NCI-H146 treated with DMSO at 0.1 percent for 48 hours (cell line): Measurements from ENCODE around the gene PGBD1.

ENCODE experiments used
- DNase-seq: peaks from one replicate; lab custom pipeline; 2025; ENCODE audit not compliant: unreplicated experiment; lab: John Stamatoyannopoulos, UW

The PGBD1 gene

DNA sequence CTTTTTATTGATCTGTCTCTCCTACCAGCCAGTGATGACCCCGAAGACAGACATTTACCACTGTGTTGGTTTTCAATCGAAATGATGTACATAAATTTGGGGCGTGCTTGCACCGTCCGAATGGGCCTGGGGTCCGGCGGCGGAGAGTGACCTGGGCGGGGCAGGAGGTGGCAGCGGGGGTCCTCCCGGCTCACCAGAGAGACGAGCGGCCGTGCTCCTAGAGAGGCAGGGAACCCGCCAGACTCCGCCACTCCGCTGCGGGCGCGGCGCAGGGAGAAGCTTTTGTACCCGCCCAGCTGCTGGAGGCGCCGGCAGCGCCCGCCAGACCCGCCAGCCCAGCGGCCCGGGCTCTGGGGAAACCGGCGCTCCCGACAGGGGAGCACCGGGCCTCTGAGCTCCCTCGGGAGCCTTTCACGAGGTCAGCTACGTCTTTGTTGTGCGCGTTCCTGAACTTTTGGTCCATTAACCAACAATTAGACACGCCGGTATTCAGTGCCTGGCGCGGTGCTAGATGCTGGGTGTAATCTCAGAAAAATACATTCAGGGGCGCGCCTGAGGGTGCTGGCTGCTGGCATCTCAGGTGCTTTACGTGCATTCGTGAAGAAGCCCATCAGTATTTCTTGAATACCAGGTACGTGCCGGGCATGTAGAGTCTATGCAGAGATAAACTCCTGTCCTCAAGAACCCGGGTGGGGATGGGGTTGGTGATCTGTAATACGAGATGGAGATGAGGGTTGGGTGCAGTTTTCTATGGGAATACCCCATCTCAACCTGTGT is at the start of gene PGBD1:
Gene PGBD1, plus strand, starts transcription at position 285 of the 777 bp plus-strand sequence. CDS start 2,242 bp downstream, outside the sequence.
- DNase-seq = peak; percentile 58

DNA sequence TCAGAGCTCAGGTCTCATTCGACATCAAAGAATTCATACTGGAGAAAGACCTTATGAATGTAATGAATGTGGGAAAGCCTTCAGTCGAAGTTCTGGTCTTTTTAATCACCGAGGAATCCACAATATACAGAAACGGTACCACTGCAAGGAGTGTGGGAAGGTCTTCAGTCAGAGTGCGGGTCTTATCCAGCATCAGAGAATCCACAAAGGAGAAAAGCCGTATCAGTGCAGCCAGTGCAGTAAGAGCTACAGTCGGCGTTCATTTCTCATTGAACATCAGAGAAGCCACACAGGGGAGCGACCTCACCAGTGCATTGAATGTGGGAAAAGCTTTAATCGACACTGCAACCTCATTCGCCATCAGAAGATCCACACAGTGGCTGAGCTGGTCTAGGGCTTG is 48.6 kb upstream of the PGBD1 start:
- no peak for DNase-seq

DNA sequence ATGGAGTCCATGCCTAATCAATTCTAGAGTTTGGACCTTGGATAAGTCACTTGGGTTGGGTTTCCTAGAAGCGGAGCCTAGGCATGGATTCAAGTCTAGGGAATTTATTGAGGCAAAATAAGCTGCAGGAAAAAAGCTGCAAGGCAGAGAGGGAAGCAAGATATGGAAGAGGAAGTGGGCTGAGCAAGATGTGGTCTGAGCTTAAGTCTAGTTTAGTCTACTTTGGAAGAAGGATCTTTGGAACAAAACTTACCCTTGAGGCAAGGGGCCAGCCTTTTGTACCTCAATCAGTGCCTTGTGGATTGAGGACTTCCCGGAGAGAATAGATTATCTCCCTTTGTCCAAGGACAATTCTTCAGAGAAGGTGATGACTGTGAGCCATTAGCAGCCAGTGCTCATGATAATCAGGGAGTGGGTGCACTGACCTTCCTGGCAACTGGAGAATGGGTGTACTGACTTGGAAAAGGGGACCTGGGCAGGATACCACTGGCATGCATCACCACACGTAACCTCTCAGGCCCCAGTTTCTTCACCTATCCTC is 45.4 kb upstream of the PGBD1 start:
- no peak for DNase-seq

- no peak for DNase-seq
Measured at GRCh38 chr6:28239636-28240035, 41.7 kb upstream of the PGBD1 start.

DNA sequence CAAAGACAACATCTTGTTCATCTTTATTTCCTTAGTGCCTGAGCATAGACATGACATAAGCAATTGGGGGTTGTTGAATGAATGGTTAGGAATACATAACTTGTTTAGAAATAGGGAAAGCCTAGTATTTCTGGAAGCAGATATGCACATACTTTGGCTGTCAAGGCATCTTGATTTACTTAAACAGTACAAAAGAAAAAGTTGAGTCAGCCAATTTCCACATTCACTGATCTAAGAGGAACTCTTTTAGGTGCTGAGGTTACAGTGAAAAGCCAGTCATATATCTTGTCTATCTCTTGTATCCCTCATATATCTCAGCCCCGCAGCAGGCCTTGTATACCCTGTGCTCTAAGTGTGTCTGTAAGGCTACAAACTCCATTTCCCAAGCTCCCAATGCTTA is 40.9 kb upstream of the PGBD1 start:
- no peak for DNase-seq

DNA sequence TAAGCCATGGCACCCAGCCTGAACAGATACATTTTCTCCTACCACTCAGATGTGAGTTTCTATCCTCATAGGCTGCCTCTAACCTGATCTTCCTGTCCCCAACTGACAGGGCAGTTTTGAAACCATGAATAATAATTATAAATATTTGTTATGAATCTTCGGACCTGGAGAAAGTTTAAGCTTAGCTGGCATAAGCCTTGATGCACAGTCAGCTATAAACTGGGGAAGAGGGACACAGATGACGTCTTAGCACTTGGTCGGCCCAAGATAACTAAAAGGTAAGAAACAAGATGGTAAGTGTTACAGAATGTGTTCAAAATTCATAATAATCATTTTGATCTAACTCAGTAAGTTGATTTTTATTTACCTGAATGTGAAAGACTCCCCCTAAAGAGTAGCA is 37.4 kb upstream of the PGBD1 start:
- DNase-seq = no peak

DNA sequence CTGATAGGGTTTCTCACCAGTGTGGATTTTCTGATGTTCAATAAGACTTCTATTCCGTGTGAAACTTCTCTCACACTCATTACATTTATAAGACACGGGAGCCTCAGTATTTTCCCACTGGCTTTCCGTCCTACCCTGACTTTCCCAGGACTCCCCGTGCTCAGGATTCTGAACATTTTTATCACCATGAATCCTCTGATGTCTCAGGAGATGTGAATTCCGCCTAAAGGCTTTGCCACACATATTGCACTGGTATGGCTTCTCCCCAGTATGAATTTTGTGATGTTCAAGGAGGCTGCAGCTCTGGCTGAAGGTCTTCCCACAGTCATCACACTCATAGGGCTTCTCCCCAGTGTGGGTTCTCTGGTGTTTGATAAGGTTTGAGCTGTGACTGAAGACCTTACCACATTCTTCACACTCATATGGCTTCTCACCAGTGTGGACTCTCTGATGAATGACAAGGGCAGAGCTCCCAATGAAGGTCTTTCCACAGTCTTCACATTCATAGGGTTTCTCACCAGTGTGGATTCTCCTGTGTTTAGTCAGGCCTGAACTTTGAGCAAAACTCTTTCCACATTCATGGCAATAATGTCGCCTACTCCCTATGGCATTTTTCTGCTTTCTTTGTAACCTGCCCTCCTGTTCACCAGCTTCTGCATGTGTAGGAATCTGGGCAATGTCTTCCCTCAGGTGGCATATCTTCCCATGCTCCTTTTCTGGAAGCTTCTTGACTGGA is 36.0 kb upstream of the PGBD1 start:
- no peak for DNase-seq

- DNase-seq = no peak
Measured at GRCh38 chr6:28248916-28249315, 32.5 kb upstream of the PGBD1 start.

- DNase-seq = no peak
Measured at GRCh38 chr6:28250747-28251146, 30.6 kb upstream of the PGBD1 start.

DNA sequence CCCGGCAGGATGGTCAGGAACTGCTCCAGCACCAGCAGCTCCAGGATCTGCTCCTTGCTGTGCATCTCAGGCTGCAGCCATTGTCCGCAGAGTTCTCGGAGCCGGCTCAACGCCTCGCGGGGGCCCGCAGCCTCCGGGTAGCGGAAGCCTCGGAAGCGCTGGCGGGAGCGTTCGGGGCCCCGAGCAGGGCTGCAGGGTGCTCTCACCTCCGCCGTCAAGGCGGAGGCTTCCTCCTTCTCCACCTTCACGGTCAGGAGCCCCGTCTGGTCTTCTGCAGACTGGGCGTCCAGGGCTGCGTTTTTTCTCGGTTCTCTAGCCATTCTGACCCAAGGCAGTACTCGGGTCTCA is 29.7 kb upstream of the PGBD1 start:
- DNase-seq = no peak

GRCh38 chr6:28252009-28252975 is 29.1 kb upstream of the PGBD1 start, which contains the start of gene ZKSCAN4:
Gene ZKSCAN4 (minus strand): TSS chr6:28252269. CDS start chr6:28251980, 289 bp downstream.
- DNase-seq = peak; percentile 63

DNA sequence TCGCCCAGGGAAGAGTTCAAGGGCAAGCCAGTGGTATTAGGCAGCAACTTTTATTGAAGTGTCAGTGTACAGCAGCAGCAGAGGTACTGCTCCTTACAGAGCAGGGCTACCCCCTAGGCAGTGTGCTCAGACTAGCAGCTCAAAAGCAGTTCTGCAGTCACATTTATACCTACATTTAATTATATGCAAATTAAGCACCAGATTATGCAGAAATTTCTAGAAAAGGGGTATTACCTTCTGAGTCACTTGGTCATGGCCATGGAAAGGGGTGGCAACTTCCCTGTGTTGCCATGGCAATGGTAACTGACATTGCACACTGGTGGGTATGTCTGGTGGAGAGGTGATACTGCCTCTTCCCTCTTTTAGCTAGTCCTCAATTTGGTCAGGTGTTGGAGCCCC is 27.3 kb upstream of the PGBD1 start:
- no peak for DNase-seq

- DNase-seq = no peak
Measured at GRCh38 chr6:28257042-28257441, 24.3 kb upstream of the PGBD1 start.

DNA sequence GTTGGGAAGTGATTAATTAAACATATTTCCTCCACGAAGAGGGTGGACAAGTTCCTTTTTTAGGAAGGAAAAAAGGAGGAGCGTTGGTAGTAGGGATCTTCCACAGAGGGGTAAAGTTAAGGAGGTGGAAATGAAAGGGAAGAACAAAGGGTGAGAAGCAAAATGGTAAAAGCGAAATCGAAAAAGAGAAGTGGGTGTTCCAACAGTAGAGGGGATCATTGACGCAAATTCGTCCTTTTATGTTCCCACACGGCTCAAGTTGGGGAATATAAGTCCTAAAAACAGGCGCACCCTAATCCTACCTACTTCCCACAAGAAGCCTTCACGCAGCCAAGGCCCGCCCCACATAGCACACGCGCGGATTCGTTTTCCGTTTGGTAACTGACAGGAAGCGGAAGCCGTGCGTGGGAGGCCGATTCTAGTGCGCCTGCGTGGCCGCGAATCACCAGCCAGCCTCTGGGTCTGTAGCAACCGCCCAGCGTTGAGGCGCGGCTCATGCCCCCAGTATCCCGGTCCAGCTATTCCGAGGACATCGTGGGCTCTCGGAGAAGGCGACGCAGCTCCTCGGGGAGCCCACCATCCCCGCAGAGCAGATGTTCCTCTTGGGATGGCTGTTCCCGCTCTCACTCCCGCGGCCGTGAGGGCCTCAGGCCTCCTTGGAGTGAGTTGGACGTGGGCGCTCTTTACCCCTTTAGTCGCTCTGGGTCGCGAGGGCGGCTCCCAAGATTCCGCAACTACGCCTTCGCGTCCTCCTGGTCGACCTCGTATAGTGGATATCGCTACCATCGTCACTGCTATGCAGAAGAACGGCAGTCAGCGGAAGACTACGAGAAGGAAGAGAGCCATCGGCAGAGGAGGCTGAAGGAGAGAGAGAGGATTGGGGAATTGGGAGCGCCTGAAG is 22.2 kb upstream of the PGBD1 start, which contains the start of gene NKAPL:
Gene NKAPL, plus strand, starts transcription at position 421 of the 901 bp plus-strand sequence. Its CDS starts 75 bp downstream, at position 496.
- no peak for DNase-seq

GRCh38 chr6:28263922-28264321 is 17.4 kb upstream of the PGBD1 start:
- no peak for DNase-seq

DNA sequence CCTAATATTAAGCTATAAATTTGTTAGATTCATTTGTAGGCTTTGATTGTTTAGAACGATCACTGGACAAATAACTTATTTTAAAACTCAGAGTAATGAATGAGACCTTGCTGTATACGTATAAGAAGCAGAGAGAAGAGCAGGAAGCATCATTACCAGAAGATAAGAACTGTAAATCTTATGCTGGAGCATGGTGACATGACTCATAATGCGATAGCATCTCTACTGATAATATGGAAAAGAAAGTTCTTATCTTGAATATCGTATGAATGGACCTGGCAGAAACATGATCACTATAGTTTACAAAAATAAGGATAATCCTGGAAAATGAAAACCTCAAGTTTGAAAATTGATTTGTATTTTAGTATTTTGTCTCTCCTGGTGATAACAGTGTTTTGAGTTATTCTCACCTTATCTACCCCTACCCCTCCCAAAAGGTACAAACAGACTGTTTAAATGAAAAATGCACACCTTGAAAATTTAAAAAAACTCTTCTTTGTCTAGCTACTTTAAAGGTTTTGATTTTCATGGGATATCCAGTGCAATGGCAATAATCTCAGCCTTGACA is 16.5 kb upstream of the PGBD1 start:
- no peak for DNase-seq

DNA sequence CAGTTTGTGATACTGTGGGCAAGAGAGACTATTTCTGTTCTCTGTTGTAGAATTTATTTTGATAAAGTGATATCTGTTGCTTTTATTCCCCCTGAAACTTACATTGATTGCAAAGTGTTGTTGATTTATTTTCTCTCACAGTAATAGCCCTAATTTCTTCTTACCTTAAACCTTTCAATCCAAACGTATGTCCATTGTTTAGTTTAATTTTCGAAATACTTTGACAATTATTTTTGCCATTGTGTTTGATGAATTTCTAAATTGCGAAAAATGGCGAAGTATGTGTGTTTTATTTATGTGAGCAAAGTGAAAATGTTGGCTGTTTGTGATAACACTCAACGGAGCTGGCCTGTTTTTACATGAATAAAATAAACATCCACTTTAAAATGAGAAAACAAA is 14.8 kb upstream of the PGBD1 start:
- no peak for DNase-seq

DNA sequence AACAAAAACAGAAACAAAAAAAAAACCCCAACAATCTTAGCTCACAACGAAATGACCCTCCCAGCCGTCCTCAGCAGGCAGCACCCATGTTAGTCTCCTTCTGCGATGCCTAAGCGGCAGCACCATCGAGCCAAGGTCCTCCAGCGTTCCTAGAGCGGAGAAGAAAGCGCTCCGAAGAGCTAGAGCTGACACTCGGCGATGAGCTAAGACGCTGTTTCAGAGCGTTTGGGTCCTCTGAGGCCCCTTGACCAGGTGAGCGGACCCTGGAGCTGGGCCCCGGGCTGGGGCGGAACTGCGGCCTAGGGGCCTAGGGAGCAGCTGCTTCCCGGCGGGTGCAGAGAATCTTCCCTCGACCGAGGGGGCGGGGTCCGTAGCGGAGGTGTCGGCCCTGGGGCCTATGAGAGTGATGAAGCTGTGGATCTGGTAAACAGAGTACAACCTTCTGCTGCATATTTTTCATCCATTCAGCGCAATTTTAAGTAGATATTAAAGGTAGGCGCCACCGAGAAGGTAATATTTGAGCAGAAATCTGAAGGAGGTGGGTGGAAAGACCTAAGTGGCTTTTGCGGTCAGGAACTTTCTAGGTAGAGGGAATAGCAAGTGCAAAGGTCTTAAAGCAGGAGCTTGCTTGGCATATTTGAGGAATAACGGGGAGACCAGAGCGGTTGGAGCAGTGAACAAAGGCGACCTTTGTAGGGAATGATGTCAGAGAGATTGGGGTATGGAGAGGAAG is 14.2 kb upstream of the PGBD1 start, which contains the start of gene ZSCAN26:
Gene ZSCAN26, plus strand, starts transcription at position 182 of the 733 bp plus-strand sequence. CDS start 4,777 bp downstream, outside the sequence.
- DNase-seq = peak; percentile 62

GRCh38 chr6:28267695-28268059 is 13.7 kb upstream of the PGBD1 start:
- no peak for DNase-seq
